ENCODE data around the gene DECR2.
"Not testable (repeated sequence)": the region's sequence is repeated elsewhere in the genome, so short reads cannot be mapped to it uniquely, and the experiment has no call there.

Gene DECR2

DNA sequence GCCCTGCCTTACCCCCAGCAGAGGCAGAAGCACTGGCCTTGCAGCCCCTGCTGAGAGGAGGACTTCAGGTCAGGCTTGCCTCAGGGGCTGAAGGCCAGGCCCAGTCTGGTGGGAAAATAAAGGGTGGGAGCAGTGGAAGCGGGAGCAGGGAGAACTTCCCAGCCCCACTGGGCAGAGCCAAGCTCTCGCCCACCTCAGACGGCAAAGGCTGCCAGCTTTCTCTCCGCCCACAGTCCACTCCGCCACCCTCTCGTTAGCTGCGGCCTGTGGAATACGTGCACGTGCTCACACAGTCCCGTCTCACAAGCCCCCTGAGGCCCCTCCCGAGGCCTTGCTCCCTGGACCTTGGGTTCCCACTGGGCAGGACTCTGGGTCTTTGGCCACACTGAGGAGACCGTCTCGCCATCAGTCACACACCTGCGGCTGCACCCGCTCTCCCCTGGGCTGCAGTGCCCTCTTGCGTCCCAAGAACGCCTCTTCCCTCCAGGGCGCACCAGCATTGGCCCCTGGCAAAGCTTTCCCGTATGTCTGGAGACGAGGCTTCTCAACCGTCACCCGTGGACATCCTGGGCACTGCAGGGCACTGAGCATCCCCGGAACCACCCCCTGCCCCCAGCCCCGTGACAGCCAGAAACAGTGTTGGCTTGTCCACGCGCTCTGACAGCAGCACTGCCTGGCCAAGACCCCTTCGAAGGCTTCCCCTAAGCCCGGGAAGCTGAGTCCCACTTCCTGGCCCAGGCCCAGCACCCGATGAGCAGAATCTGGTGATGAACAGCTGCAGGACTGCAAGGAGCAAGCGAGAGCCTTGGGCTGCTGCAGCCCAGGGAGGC, 39.6 kb upstream of the DECR2 start:
- H3K14ac ChIP-seq (ENCODE audit: low read length in 2 of 2), result no peak overlapping the region
- no peak overlapping the region for H2BK120ac ChIP-seq (ENCODE audit: low read depth, low read length)
- DNase-seq, result peak; percentile 74
- H3K27me3 ChIP-seq (ENCODE audit: control insufficient read depth in 1 of 2, insufficient read depth in 1 of 2, low read length in 2 of 2), result peaks cover 7 to 27% of the 10 kb centered on the region in 2 experiments
- H3K27ac ChIP-seq (ENCODE audit: low read length, poor library complexity, severe bottlenecking), result no peak overlapping the region
- H3K9ac ChIP-seq (ENCODE audit: low read length), result no peak overlapping the region
- H2AK5ac ChIP-seq (ENCODE audit: low read length, severe bottlenecking), result no peak overlapping the region
- H4K91ac ChIP-seq (ENCODE audit: low read length), result no peak overlapping the region
- H3K4me1 ChIP-seq (ENCODE audit: control insufficient read depth, insufficient read depth, low read depth, low read length), result peaks cover 10% of the 10 kb centered on the region
- no peak overlapping the region for H4K8ac ChIP-seq (ENCODE audit: low read length)
- H3K36me3 ChIP-seq (ENCODE audit: control insufficient read depth in 1 of 2, insufficient read depth in 2 of 2, low read depth in 1 of 2, low read length in 2 of 2), result peaks cover 10 to 20% of the 10 kb centered on the region in 2 experiments
- H3K9me3 ChIP-seq (ENCODE audit: control insufficient read depth, low read length), result no peaks in the 10 kb centered on the region
- no peak overlapping the region for H3K23ac ChIP-seq (ENCODE audit: low read length in 2 of 2)
- WGBS, result 61% methylated on average over 30 of the region's 30 CpGs
- H2BK12ac ChIP-seq (ENCODE audit: low read length in 2 of 2), result no peak overlapping the region
- no peak overlapping the region for H3K4ac ChIP-seq (ENCODE audit: low read depth in 1 of 2, low read length in 2 of 2)
- H3K18ac ChIP-seq (ENCODE audit: low read depth in 1 of 2, low read length in 2 of 2), result no peak overlapping the region
- H2BK15ac ChIP-seq (ENCODE audit: low read depth, poor library complexity, severe bottlenecking), result no peak overlapping the region
- H3K79me1 ChIP-seq (replicated peaks; ENCODE audit: low read length, poor library complexity, severe bottlenecking), result no peaks in the 10 kb centered on the region
- H2BK5ac ChIP-seq (ENCODE audit: low read depth, low read length, poor library complexity, severe bottlenecking), result no peak overlapping the region
- peak overlapping the region in 1 of 2 experiments; percentile 6 for H3K4me3 ChIP-seq (ENCODE audit: insufficient read depth in 1 of 2, low read depth in 1 of 2, low read length in 2 of 2)
- no peak overlapping the region for H3K4me2 ChIP-seq (ENCODE audit: low read length, poor library complexity, severe bottlenecking)
- no peak overlapping the region for H2AFZ ChIP-seq (ENCODE audit: low read depth, low read length)

DNA sequence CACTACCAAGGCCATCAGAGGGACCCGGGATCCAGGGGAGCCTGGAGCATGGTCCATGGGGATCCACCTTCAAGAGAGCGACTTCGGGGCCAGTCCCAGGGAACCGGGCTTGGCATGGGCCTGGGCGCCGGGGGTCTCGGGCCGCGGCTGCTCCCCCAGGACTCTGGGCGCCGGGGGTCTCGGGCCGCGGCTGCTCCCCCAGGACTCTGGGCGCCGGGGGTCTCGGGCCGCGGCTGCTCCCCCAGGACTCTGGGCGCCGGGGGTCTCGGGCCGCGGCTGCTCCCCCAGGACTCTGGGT, 39.0 kb upstream of the DECR2 start:
- not testable (repeated sequence) for H2AFZ ChIP-seq (ENCODE audit: low read depth, low read length); DNase-seq; H3K9me3 ChIP-seq (ENCODE audit: control insufficient read depth, low read length); H2BK12ac ChIP-seq (ENCODE audit: low read length in 2 of 2); H3K4ac ChIP-seq (ENCODE audit: low read depth in 1 of 2, low read length in 2 of 2); H3K4me2 ChIP-seq (ENCODE audit: low read length, poor library complexity, severe bottlenecking); H4K91ac ChIP-seq (ENCODE audit: low read length); H3K79me1 ChIP-seq (replicated peaks; ENCODE audit: low read length, poor library complexity, severe bottlenecking); H2AK5ac ChIP-seq (ENCODE audit: low read length, severe bottlenecking); H3K4me3 ChIP-seq (ENCODE audit: insufficient read depth in 1 of 2, low read depth in 1 of 2, low read length in 2 of 2); H3K9ac ChIP-seq (ENCODE audit: low read length); H2BK15ac ChIP-seq (ENCODE audit: low read depth, poor library complexity, severe bottlenecking); H2BK120ac ChIP-seq (ENCODE audit: low read depth, low read length); H3K14ac ChIP-seq (ENCODE audit: low read length in 2 of 2); H3K27ac ChIP-seq (ENCODE audit: low read length, poor library complexity, severe bottlenecking); H3K23ac ChIP-seq (ENCODE audit: low read length in 2 of 2); H4K8ac ChIP-seq (ENCODE audit: low read length); H3K4me1 ChIP-seq (ENCODE audit: control insufficient read depth, insufficient read depth, low read depth, low read length); H2BK5ac ChIP-seq (ENCODE audit: low read depth, low read length, poor library complexity, severe bottlenecking); H3K18ac ChIP-seq (ENCODE audit: low read depth in 1 of 2, low read length in 2 of 2)
- 93% methylated on average over 17 of the region's 24 CpGs for WGBS
- Histone ChIP-seq H3K27me3 (ENCODE audit: control insufficient read depth in 1 of 2, insufficient read depth in 1 of 2, low read length in 2 of 2) (peaks cover 7 to 27% of the 10 kb centered on the region in 2 experiments), H3K36me3 (ENCODE audit: control insufficient read depth in 1 of 2, insufficient read depth in 2 of 2, low read depth in 1 of 2, low read length in 2 of 2) (peaks cover 15 to 26% of the 10 kb centered on the region in 2 experiments)

DNA sequence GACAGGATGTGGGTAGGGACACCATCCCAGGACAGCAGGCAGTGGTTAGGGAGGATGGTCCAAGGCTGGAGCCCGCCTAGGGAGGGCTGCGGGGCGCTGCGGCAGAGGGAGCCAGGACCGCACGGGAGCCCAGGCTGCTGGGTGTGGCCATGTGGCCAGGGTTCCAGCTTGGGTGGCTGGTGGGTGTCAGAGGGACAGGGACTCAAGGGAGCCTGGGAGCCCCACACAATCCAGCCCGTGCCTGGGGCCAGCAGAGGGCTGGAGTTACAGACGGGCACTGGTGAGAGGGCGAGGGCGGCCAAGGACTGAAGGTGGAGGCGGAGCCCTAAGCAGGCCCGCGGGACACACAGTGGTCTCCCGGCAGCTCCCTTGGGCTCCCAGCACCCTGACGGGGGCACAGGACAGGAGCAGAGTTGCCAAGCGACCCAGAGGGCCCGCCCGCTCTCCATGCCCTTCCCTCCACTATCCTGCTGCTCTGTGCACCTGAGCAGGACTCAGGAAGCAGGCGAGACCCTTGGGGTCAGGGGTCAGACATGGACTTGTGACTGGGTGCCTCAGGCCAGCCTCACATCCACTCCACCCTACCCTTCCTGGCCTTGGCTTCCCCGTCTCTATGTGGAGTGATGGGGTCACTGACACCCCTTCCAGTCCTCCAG, 38.4 kb upstream of the DECR2 start:
- H3K4me2 ChIP-seq (ENCODE audit: low read length, poor library complexity, severe bottlenecking), result no peak overlapping the region
- H3K9ac ChIP-seq (ENCODE audit: low read length), result no peak overlapping the region
- DNase-seq, result no peak
- H3K27ac ChIP-seq (ENCODE audit: low read length, poor library complexity, severe bottlenecking), result no peak overlapping the region
- H4K8ac ChIP-seq (ENCODE audit: low read length), result no peak overlapping the region
- peaks cover 2% of the 10 kb centered on the region for H3K79me1 ChIP-seq (replicated peaks; ENCODE audit: low read length, poor library complexity, severe bottlenecking)
- no peak overlapping the region for H3K14ac ChIP-seq (ENCODE audit: low read length in 2 of 2)
- H3K4me3 ChIP-seq (ENCODE audit: insufficient read depth in 1 of 2, low read depth in 1 of 2, low read length in 2 of 2), result no peak overlapping the region
- no peak overlapping the region for H2BK5ac ChIP-seq (ENCODE audit: low read depth, low read length, poor library complexity, severe bottlenecking)
- peaks cover 10% of the 10 kb centered on the region for H3K4me1 ChIP-seq (ENCODE audit: control insufficient read depth, insufficient read depth, low read depth, low read length)
- no peak overlapping the region for H2BK12ac ChIP-seq (ENCODE audit: low read length in 2 of 2)
- peaks cover 7 to 27% of the 10 kb centered on the region in 2 experiments for H3K27me3 ChIP-seq (ENCODE audit: control insufficient read depth in 1 of 2, insufficient read depth in 1 of 2, low read length in 2 of 2)
- no peak overlapping the region for H3K18ac ChIP-seq (ENCODE audit: low read depth in 1 of 2, low read length in 2 of 2)
- H2BK15ac ChIP-seq (ENCODE audit: low read depth, poor library complexity, severe bottlenecking), result no peak overlapping the region
- peaks cover 21 to 32% of the 10 kb centered on the region in 2 experiments for H3K36me3 ChIP-seq (ENCODE audit: control insufficient read depth in 1 of 2, insufficient read depth in 2 of 2, low read depth in 1 of 2, low read length in 2 of 2)
- no peak overlapping the region for H2BK120ac ChIP-seq (ENCODE audit: low read depth, low read length)
- no peak overlapping the region for H4K91ac ChIP-seq (ENCODE audit: low read length)
- no peak overlapping the region for H3K4ac ChIP-seq (ENCODE audit: low read depth in 1 of 2, low read length in 2 of 2)
- no peaks in the 10 kb centered on the region for H3K9me3 ChIP-seq (ENCODE audit: control insufficient read depth, low read length)
- no peak overlapping the region for H2AFZ ChIP-seq (ENCODE audit: low read depth, low read length)
- H2AK5ac ChIP-seq (ENCODE audit: low read length, severe bottlenecking), result no peak overlapping the region
- no peak overlapping the region for H3K23ac ChIP-seq (ENCODE audit: low read length in 2 of 2)
- WGBS, result 77% methylated on average over 20 of the region's 20 CpGs

DNA sequence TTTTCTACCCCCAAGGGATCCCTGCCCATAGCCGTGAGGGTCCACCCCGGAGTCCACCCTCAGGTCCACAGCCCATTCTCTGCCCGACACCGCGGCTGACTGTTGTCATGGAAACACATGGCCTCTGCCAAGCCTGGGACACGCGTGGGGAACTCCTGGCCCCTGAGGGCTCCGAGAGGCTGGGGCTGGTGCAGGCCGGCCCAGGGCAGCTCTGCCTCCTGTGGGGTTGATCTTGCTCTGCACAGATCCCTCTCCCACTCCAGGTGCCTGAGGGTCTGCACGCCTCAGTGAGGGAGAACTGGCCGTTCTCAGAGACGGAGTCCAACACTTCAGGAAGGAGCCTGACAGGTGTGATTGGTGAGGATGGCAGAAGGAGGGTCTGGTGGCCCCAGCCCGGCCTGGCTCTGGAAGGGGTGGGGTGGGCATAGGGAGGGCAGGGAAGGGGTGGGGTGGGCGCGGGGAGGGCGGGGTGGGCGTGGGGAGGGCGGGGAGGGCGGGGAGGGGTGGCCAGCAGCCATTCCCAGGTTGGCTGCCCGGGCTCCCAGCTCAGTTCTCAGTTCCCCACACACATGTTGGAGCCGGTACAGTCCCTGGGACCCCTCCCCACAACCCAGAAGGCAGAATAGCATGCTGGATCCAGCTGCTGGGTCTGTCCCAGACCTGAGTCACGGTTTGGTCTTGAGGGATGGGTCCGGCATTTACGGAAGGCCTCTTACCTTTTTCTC, 37.8 kb upstream of the DECR2 start:
- Histone ChIP-seq H2AK5ac (ENCODE audit: low read length, severe bottlenecking) (no peak overlapping the region), H3K9me3 (ENCODE audit: control insufficient read depth, low read length) (no peaks in the 10 kb centered on the region), H4K8ac (ENCODE audit: low read length) (no peak overlapping the region), H2BK5ac (ENCODE audit: low read depth, low read length, poor library complexity, severe bottlenecking) (no peak overlapping the region), H2BK12ac (ENCODE audit: low read length in 2 of 2) (no peak overlapping the region), H2BK120ac (ENCODE audit: low read depth, low read length) (no peak overlapping the region), H3K4ac (ENCODE audit: low read depth in 1 of 2, low read length in 2 of 2) (no peak overlapping the region), H3K18ac (ENCODE audit: low read depth in 1 of 2, low read length in 2 of 2) (no peak overlapping the region), H2BK15ac (ENCODE audit: low read depth, poor library complexity, severe bottlenecking) (no peak overlapping the region), H3K27ac (ENCODE audit: low read length, poor library complexity, severe bottlenecking) (no peak overlapping the region), H3K36me3 (ENCODE audit: control insufficient read depth in 1 of 2, insufficient read depth in 2 of 2, low read depth in 1 of 2, low read length in 2 of 2) (peaks cover 28 to 39% of the 10 kb centered on the region in 2 experiments), H3K14ac (ENCODE audit: low read length in 2 of 2) (no peak overlapping the region), H3K27me3 (ENCODE audit: control insufficient read depth in 1 of 2, insufficient read depth in 1 of 2, low read length in 2 of 2) (peaks cover 7 to 27% of the 10 kb centered on the region in 2 experiments), H2AFZ (ENCODE audit: low read depth, low read length) (no peak overlapping the region), H3K4me1 (ENCODE audit: control insufficient read depth, insufficient read depth, low read depth, low read length) (peaks cover 12% of the 10 kb centered on the region), H3K4me2 (ENCODE audit: low read length, poor library complexity, severe bottlenecking) (no peak overlapping the region), H3K9ac (ENCODE audit: low read length) (no peak overlapping the region), H3K79me1 (replicated peaks; ENCODE audit: low read length, poor library complexity, severe bottlenecking) (peaks cover 7% of the 10 kb centered on the region), H3K23ac (ENCODE audit: low read length in 2 of 2) (no peak overlapping the region), H4K91ac (ENCODE audit: low read length) (peak overlapping the region; percentile 61), H3K4me3 (ENCODE audit: insufficient read depth in 1 of 2, low read depth in 1 of 2, low read length in 2 of 2) (no peak overlapping the region)
- WGBS, result 90% methylated on average over 16 of the region's 24 CpGs
- DNase-seq, result no peak

All from mesenchymal stem cell (in vitro differentiated cells and primary cell).